H1 (cell line): ENCODE measurements around the gene STARD3NL. TPM values are rescaled to one million over a fixed set of nuclear protein-coding genes. Genes with fewer than 3 reads are reported as not detected.
"Not testable (repeated sequence)": the region's sequence is repeated elsewhere in the genome, so short reads cannot be mapped to it uniquely, and the experiment has no call there.

Source experiments
- CTCF ChIA-PET: fragments of 300-600 bp; sonication (Branson Sonifier 250); formaldehyde crosslinking; loops from one replicate; lab custom pipeline; 2021; ENCODE audit not compliant: partially characterized antibody; lab: Charles Lee
- POLR2A ChIA-PET: fragments of 300-600 bp; sonication (Branson Sonifier 250); formaldehyde crosslinking; loops from one replicate; lab custom pipeline; 2021; ENCODE audit warnings: inconsistent platforms; ENCODE audit not compliant: partially characterized antibody; lab: Charles Lee
- DNase-seq, 2 experiments: peaks; one replicate each; pipeline versions ENCODE4 v3.0.0 to v3.0.0-alpha.2; 2010 to 2022; ENCODE audit warnings: low spot score in 2 of 2, low read depth in 1 of 2, mixed read lengths in 1 of 2
- FAIRE-seq: peaks from 2 replicates; lab custom pipeline; 2011; peaks lifted over from hg19 to GRCh38; lab: Jason Lieb, UNC
- H2AFZ ChIP-seq: 2 replicates; pipeline ENCODE4 v1.8.1; 2012; ENCODE audit warnings: low read length, inconsistent platforms
- H2AK5ac ChIP-seq: 2 replicates; pipeline ENCODE4 v1.6.1; 2013; ENCODE audit warnings: low read depth, low read length
- H2BK120ac ChIP-seq: replicated peaks from 2 replicates; pipeline ENCODE3; 2013; ENCODE audit warnings: low read depth, low read length, inconsistent platforms
- H2BK12ac ChIP-seq: 2 replicates; pipeline ENCODE4 v1.6.1; 2013; ENCODE audit warnings: low read depth, low read length
- H2BK15ac ChIP-seq: 2 replicates; pipeline ENCODE4 v1.6.1; 2013; ENCODE audit warnings: low read length
- H2BK20ac ChIP-seq: 2 replicates; pipeline ENCODE4 v1.6.1; 2013; ENCODE audit warnings: low read length
- H2BK5ac ChIP-seq: 2 replicates; pipeline ENCODE4 v1.6.1; 2013; ENCODE audit warnings: low read depth, low read length
- H3K14ac ChIP-seq: 2 replicates; pipeline ENCODE4 v1.6.1; 2013; ENCODE audit warnings: inconsistent platforms; ENCODE audit not compliant: insufficient read length
- H3K18ac ChIP-seq: 2 replicates; pipeline ENCODE4 v1.6.1; 2013; ENCODE audit warnings: low read length; ENCODE audit errors: extremely low read depth
- H3K23ac ChIP-seq: 2 replicates; pipeline ENCODE4 v1.6.1; 2013; ENCODE audit warnings: inconsistent platforms; ENCODE audit not compliant: insufficient read length
- H3K23me2 ChIP-seq: 2 replicates; pipeline ENCODE4 v1.6.1; 2013; ENCODE audit warnings: low read depth, low read length
- H3K27ac ChIP-seq: 2 replicates; pipeline ENCODE4 v1.6.1; 2011; ENCODE audit warnings: low read depth, low read length, inconsistent platforms
- H3K27me3 ChIP-seq, 4 experiments: replicated peaks in 1 of 4; 1 replicate in 1 of 4; 2 replicates in 3 of 4; pipeline versions ENCODE4 v1.6.1 to v1.8.1; 2011 to 2013; ENCODE audit warnings: low read length in 3 of 4, mild to moderate bottlenecking in 3 of 4, inconsistent platforms in 2 of 4, mixed read lengths in 2 of 4, moderate library complexity in 1 of 4; ENCODE audit not compliant: control insufficient read depth in 3 of 4, insufficient read depth in 3 of 4; ENCODE audit errors: extremely low read depth in 1 of 4
- H3K36me3 ChIP-seq, 4 experiments: 2 replicates each; pipeline versions ENCODE4 v1.6.1 to v1.8.1; 2011 to 2013; ENCODE audit warnings: mild to moderate bottlenecking in 4 of 4, low read length in 3 of 4, moderate library complexity in 2 of 4, control low read depth in 1 of 4, inconsistent platforms in 1 of 4; ENCODE audit not compliant: insufficient read depth in 4 of 4, control insufficient read depth in 2 of 4
- H3K4ac ChIP-seq: replicated peaks from 2 replicates; pipeline ENCODE3; 2013; ENCODE audit warnings: low read length, low read depth, mixed read lengths, inconsistent platforms; ENCODE audit not compliant: insufficient read length
- H3K4me1 ChIP-seq, 4 experiments: replicated peaks in 1 of 4; 1 replicate in 1 of 4; 2 replicates in 3 of 4; pipeline versions ENCODE4 v1.6.1 to v1.8.1; 2011 to 2013; ENCODE audit warnings: low read length in 3 of 4, inconsistent platforms in 2 of 4, mixed read lengths in 1 of 4; ENCODE audit not compliant: insufficient read depth in 4 of 4, control insufficient read depth in 3 of 4
- H3K4me2 ChIP-seq, 2 experiments: 2 replicates each; pipeline versions ENCODE4 v1.6.1 to v1.8.1; 2011 to 2013; ENCODE audit warnings: low read depth in 2 of 2, low read length in 2 of 2, control low read depth in 1 of 2, inconsistent platforms in 1 of 2, mild to moderate bottlenecking in 1 of 2; ENCODE audit not compliant: insufficient read depth in 1 of 2
- H3K4me3 ChIP-seq, 4 experiments: fragments of 200-600, 300-600 bp in 1 of 4; sonication (generic), shearing (Covaris generic), sonication (Bioruptor Twin) in 1 of 4; 2 replicates each; pipeline versions ENCODE4 v1.5.1 to v1.8.1; 2011 to 2016; ENCODE audit warnings: low read length in 4 of 4, low read depth in 3 of 4, control low read depth in 2 of 4, inconsistent platforms in 2 of 4, mild to moderate bottlenecking in 2 of 4, mixed read lengths in 1 of 4, moderate library complexity in 1 of 4; ENCODE audit not compliant: insufficient read depth in 2 of 4; ENCODE audit errors: extremely low read depth in 1 of 4
- H3K56ac ChIP-seq: replicated peaks from 2 replicates; pipeline ENCODE3; 2013; ENCODE audit warnings: low read depth, mild to moderate bottlenecking, mixed read lengths, low read length, inconsistent platforms; ENCODE audit not compliant: insufficient read length
- H3K79me1 ChIP-seq: 2 replicates; pipeline ENCODE4 v1.6.1; 2013; ENCODE audit warnings: low read depth, low read length, control low read depth
- H3K79me2 ChIP-seq, 2 experiments: 2 replicates each; pipeline versions ENCODE4 v1.6.1 to v1.8.1; 2012 to 2013; ENCODE audit warnings: low read length in 2 of 2, mild to moderate bottlenecking in 2 of 2, inconsistent platforms in 1 of 2; ENCODE audit not compliant: insufficient read depth in 2 of 2, control insufficient read depth in 1 of 2
- H3K9ac ChIP-seq, 4 experiments: replicated peaks in 1 of 4; 1 replicate in 1 of 4; 2 replicates in 3 of 4; pipeline versions ENCODE4 v1.6.1 to v1.8.1; 2011 to 2013; ENCODE audit warnings: low read depth in 3 of 4, low read length in 3 of 4, control low read depth in 2 of 4, mild to moderate bottlenecking in 2 of 4, moderate library complexity in 2 of 4, inconsistent platforms in 1 of 4; ENCODE audit errors: extremely low read depth in 1 of 4
- H3K9me3 ChIP-seq, 2 experiments: 2 replicates each; pipeline versions ENCODE4 v1.6.1 to v1.8.1; 2012 to 2013; ENCODE audit warnings: mild to moderate bottlenecking in 2 of 2, moderate library complexity in 2 of 2, control low read depth in 1 of 2, inconsistent platforms in 1 of 2, low read depth in 1 of 2, low read length in 1 of 2, mixed read lengths in 1 of 2; ENCODE audit not compliant: insufficient read depth in 2 of 2
- H4K20me1 ChIP-seq, 2 experiments: replicated peaks in 1 of 2; 2 replicates each; pipeline versions ENCODE3 to v1.8.1; 2011 to 2013; ENCODE audit warnings: inconsistent platforms in 2 of 2, low read length in 2 of 2, mild to moderate bottlenecking in 1 of 2; ENCODE audit not compliant: insufficient read depth in 2 of 2, control insufficient read depth in 1 of 2
- H4K5ac ChIP-seq: 2 replicates; pipeline ENCODE4 v1.6.1; 2013; ENCODE audit warnings: low read length, low read depth, mixed read lengths, inconsistent platforms; ENCODE audit not compliant: insufficient read length
- H4K8ac ChIP-seq: 2 replicates; pipeline ENCODE4 v1.8.0; 2013; ENCODE audit warnings: mild to moderate bottlenecking, moderate library complexity, low read length, inconsistent platforms; ENCODE audit not compliant: insufficient read depth; ENCODE audit errors: extremely low read depth
- H4K91ac ChIP-seq: replicated peaks from 2 replicates; pipeline ENCODE3; 2013; ENCODE audit warnings: low read length, mixed read lengths, inconsistent platforms; ENCODE audit not compliant: insufficient read length
- CREB1 ChIP-seq: IDR thresholded peaks from 2 replicates; pipeline ENCODE4 v1.6.1; 2012; ENCODE audit warnings: inconsistent platforms
- WGBS, 2 experiments: shearing (Covaris generic) in 1 of 2; methylation state at CpG; one replicate each; pipeline versions ENCODE4 v1.1.6 to v1.1.7; 2013 to 2015; ENCODE audit warnings: low lambda C conversion rate in 2 of 2, mixed read lengths in 2 of 2, inconsistent platforms in 1 of 2, low coverage in 1 of 2, missing lambda C conversion rate in 1 of 2; ENCODE audit not compliant: insufficient replicate concordance in 2 of 2, insufficient coverage in 1 of 2, insufficient read length in 1 of 2; ENCODE audit errors: extremely low coverage in 1 of 2, missing lambda C conversion rate in 1 of 2; 5-methylcytosine and 5-hydroxymethylcytosine counted together
- polyA plus RNA-seq, 7 experiments: library from polyadenylated mRNA; depleted of rRNA in 3 of 7; stranded (reverse) in 5 of 7; unstranded in 2 of 7; fragments of >200 nt in 5 of 7; fragments of 200-250 nt in 2 of 7; gene quantifications; 1 replicate in 5 of 7; 2 replicates in 1 of 7; 4 replicates in 1 of 7; pipeline versions ENCODE4 v1.2.1 to v1.2.3, GENCODE V29; 2011 to 2013; ENCODE audit warnings: missing spikeins in 2 of 7, mixed read lengths in 2 of 7
- total RNA-seq: library from RNA; stranded (reverse); fragmentation: NEBNext Ultra II Directional; extraction: Animal tissue kit (Norgen Biotek cat#: 25700); gene quantifications from 2 replicates; pipeline ENCODE4 v1.2.1, GENCODE V29; 2021

The STARD3NL gene
- total and polyA plus RNA-seq, 2 of the 8 experiments (the other 6 are each of a cell fraction or from before 2014, with no cell fraction given), result 27.1 to 40.5 TPM

GRCh38 chr7:38248069-38248567 is 70.1 kb downstream of the STARD3NL start:
- ChIA-PET POLR2A (no interaction called here), CTCF (no interaction called here)
- FAIRE-seq (no peak), DNase-seq (no peak)
- H3K9ac ChIP-seq, result no peak overlapping the region
- WGBS, 2 experiments, result 95% methylated on average over 5 of the region's 5 CpGs; no CpG with 5 or more reads in 1 of the 2 experiments
- no peak overlapping the region for H4K91ac ChIP-seq
- no peaks in the 10 kb centered on the region for H3K4me1 ChIP-seq
- no peaks in the 10 kb centered on the region; the same call in 1 of the 2 replicates for H3K23me2 ChIP-seq
- H2BK12ac ChIP-seq, result no peak overlapping the region
- H3K27ac ChIP-seq, result no peak overlapping the region
- H2BK5ac ChIP-seq, result no peak overlapping the region
- H4K5ac ChIP-seq, result no peak overlapping the region
- no peaks in the 10 kb centered on the region for H3K36me3 ChIP-seq
- H3K23ac ChIP-seq, result no peak overlapping the region
- H2BK20ac ChIP-seq, result no peak overlapping the region
- H3K4ac ChIP-seq, result no peak overlapping the region
- H3K18ac ChIP-seq, result no peak overlapping the region
- H3K79me2 ChIP-seq, result no peaks in the 10 kb centered on the region
- no peak overlapping the region for H2BK15ac ChIP-seq
- no peaks in the 10 kb centered on the region for H3K79me1 ChIP-seq
- no peak overlapping the region for H3K56ac ChIP-seq
- no peak overlapping the region for H3K4me3 ChIP-seq
- H2AFZ ChIP-seq, result no peak overlapping the region
- no peaks in the 10 kb centered on the region for H3K9me3 ChIP-seq
- no peak overlapping the region for H3K4me2 ChIP-seq
- no peak overlapping the region for H2AK5ac ChIP-seq
- H2BK120ac ChIP-seq, result no peak overlapping the region
- H4K8ac ChIP-seq, result no peak overlapping the region
- H3K27me3 ChIP-seq, result peaks cover 0 to 1% (median 0%) of the 10 kb centered on the region in 4 experiments; a peak in 1 of 7 replicates
- H3K14ac ChIP-seq, result no peak overlapping the region
- no peaks in the 10 kb centered on the region for H4K20me1 ChIP-seq
- no peak for TF ChIP-seq CREB1

DNA sequence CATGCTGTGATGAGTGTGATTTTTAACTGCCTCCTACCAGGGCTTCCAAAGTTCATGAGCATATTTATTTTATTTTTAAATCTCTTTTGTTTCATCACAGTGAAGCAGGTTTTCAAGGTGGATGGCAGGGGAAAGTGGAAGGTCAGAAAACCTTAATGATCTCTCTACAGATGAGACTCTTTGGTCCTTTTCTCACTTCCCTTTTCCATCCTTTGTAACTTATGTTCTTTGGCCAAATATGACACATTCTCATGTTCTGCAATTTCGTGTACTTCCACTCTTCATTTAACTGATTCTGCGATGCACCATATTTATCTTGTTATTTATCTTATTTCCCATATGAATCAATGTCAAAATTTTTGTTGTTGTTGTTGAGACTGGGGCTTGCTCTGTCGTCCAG is 71.8 kb downstream of the STARD3NL start:
- H2BK15ac ChIP-seq, H2BK120ac ChIP-seq, H3K79me2 ChIP-seq, H3K27me3 ChIP-seq, H3K4ac ChIP-seq, H3K56ac ChIP-seq, H3K9ac ChIP-seq, H3K14ac ChIP-seq, H2BK12ac ChIP-seq, H2AFZ ChIP-seq, H3K36me3 ChIP-seq, CTCF ChIA-PET, H3K23ac ChIP-seq, H3K23me2 ChIP-seq, H2BK5ac ChIP-seq, DNase-seq, H3K4me2 ChIP-seq, H3K4me3 ChIP-seq, H2AK5ac ChIP-seq, H3K79me1 ChIP-seq, POLR2A ChIA-PET, H3K4me1 ChIP-seq, H3K27ac ChIP-seq, H4K20me1 ChIP-seq, H3K9me3 ChIP-seq, H4K91ac ChIP-seq, H3K18ac ChIP-seq, H2BK20ac ChIP-seq, H4K8ac ChIP-seq, H4K5ac ChIP-seq: not testable (repeated sequence)
- FAIRE-seq, result peak; percentile 62
- 85% methylated on average over 3 of the region's 3 CpGs; no CpG with 5 or more reads in 1 of the 2 experiments for WGBS, 2 experiments
